ENCODE measurements around the gene EPN1. TPM values are rescaled to one million over a fixed set of nuclear protein-coding genes. Genes with fewer than 3 reads are reported as not detected.

EPN1 gene
- total RNA-seq, 2 donors from 2014 or later = 33.8 to 40.5 TPM

- DNase-seq (no peak), ATAC-seq (replicated peaks in 1 of 2) (no peak)
- H3K27me3 Mint-ChIP-seq (ENCODE audit: low read depth) = no peaks in the 10 kb centered on the region
- no peak overlapping the region for H3K27ac Mint-ChIP-seq
- H3K4me1 Mint-ChIP-seq (ENCODE audit: low read depth) = peaks cover 61% of the 10 kb centered on the region
- H3K9me3 Mint-ChIP-seq = no peaks in the 10 kb centered on the region
- H3K36me3 Mint-ChIP-seq (ENCODE audit: insufficient read depth in 2 of 2) = peaks cover 0 to 11% of the 10 kb centered on the region in 2 donors
- H3K4me3 Mint-ChIP-seq = peak overlapping the region; percentile 78 to 92
These were observed 25.5 kb upstream of the EPN1 start for GRCh38 chr19:55649268-55650125.

GRCh38 chr19:55650126-55650557 lies 24.9 kb upstream of the EPN1 start:
- Mint-ChIP-seq H3K27ac (peak overlapping the region; percentile 78), H3K4me3 (peak overlapping the region; percentile 25 to 92)

GRCh38 chr19:55650602-55651230 lies 24.3 kb upstream of the EPN1 start:
- Mint-ChIP-seq H3K4me3 (peak overlapping the region in 1 of 2 donors; percentile 92), H3K27me3 (ENCODE audit: low read depth) (no peaks in the 10 kb centered on the region), H3K27ac (no peak overlapping the region), H3K9me3 (no peaks in the 10 kb centered on the region), H3K4me1 (ENCODE audit: low read depth) (peaks cover 51% of the 10 kb centered on the region), H3K36me3 (ENCODE audit: insufficient read depth in 2 of 2) (peaks cover 2 to 8% of the 10 kb centered on the region in 2 donors)
- DNase-seq (no peak), ATAC-seq (replicated peaks in 1 of 2) (no peak)

More at GRCh38 chr19:55650126-55650557, 24.9 kb upstream of the EPN1 start:
- Mint-ChIP-seq H3K27me3 (ENCODE audit: low read depth) (no peaks in the 10 kb centered on the region), H3K9me3 (no peaks in the 10 kb centered on the region), H3K4me1 (ENCODE audit: low read depth) (peaks cover 55% of the 10 kb centered on the region), H3K36me3 (ENCODE audit: insufficient read depth in 2 of 2) (peaks cover 0 to 11% of the 10 kb centered on the region in 2 donors)
- ATAC-seq (replicated peaks in 1 of 2) = no peak
- no peak for DNase-seq

- Mint-ChIP-seq H3K4me1 (ENCODE audit: low read depth) (peaks cover 52% of the 10 kb centered on the region), H3K27me3 (ENCODE audit: low read depth) (no peaks in the 10 kb centered on the region), H3K36me3 (ENCODE audit: insufficient read depth in 2 of 2) (peaks cover 6 to 11% of the 10 kb centered on the region in 2 donors), H3K4me3 (peak overlapping the region in 1 of 2 donors; percentile 92), H3K9me3 (no peaks in the 10 kb centered on the region), H3K27ac (no peak overlapping the region)
- no peak for DNase-seq
- ATAC-seq (replicated peaks in 1 of 2) = no peak
These were observed 23.8 kb upstream of the EPN1 start for GRCh38 chr19:55651236-55651635.

GRCh38 chr19:55652311-55653128 lies 22.5 kb upstream of the EPN1 start:
- H3K27ac Mint-ChIP-seq = no peak overlapping the region
- ATAC-seq (replicated peaks in 1 of 2) (no peak), DNase-seq (no peak)
- no peaks in the 10 kb centered on the region for H3K9me3 Mint-ChIP-seq
- peak overlapping the region in 1 of 2 donors; percentile 85 for H3K4me3 Mint-ChIP-seq
- H3K4me1 Mint-ChIP-seq (ENCODE audit: low read depth) = peaks cover 52% of the 10 kb centered on the region
- H3K27me3 Mint-ChIP-seq (ENCODE audit: low read depth) = no peaks in the 10 kb centered on the region
- H3K36me3 Mint-ChIP-seq (ENCODE audit: insufficient read depth in 2 of 2) = peaks cover 6 to 8% of the 10 kb centered on the region in 2 donors

- ATAC-seq (replicated peaks in 1 of 2) = peak; percentile 50
- H3K4me3 Mint-ChIP-seq = peak overlapping the region; percentile 85 to 93
- DNase-seq = peak; percentile 96 to 97
- peaks cover 57% of the 10 kb centered on the region for H3K4me1 Mint-ChIP-seq (ENCODE audit: low read depth)
- peak overlapping the region; percentile 98 for H3K27ac Mint-ChIP-seq
- H3K36me3 Mint-ChIP-seq (ENCODE audit: insufficient read depth in 2 of 2) = peaks cover 6 to 8% of the 10 kb centered on the region in 2 donors
- no peaks in the 10 kb centered on the region for H3K27me3 Mint-ChIP-seq (ENCODE audit: low read depth)
- no peaks in the 10 kb centered on the region for H3K9me3 Mint-ChIP-seq
These were observed 21.2 kb upstream of the EPN1 start for GRCh38 chr19:55653651-55654322.

GRCh38 chr19:55654323-55654867 lies 20.6 kb upstream of the EPN1 start:
- Mint-ChIP-seq H3K4me1 (ENCODE audit: low read depth) (peaks cover 57% of the 10 kb centered on the region), H3K27ac (peak overlapping the region; percentile 98), H3K4me3 (peak overlapping the region; percentile 85 to 93), H3K27me3 (ENCODE audit: low read depth) (no peaks in the 10 kb centered on the region), H3K36me3 (ENCODE audit: insufficient read depth in 2 of 2) (peaks cover 6 to 8% of the 10 kb centered on the region in 2 donors), H3K9me3 (no peaks in the 10 kb centered on the region)
- ATAC-seq (replicated peaks in 1 of 2) = peak; percentile 76
- peak; percentile 98 to 100 for DNase-seq

- Mint-ChIP-seq H3K4me3 (peak within 1 kb of the TSS; percentile 85 to 97), H3K27ac (peak within 1 kb of the TSS; percentile 98), H3K4me1 (ENCODE audit: low read depth) (peaks cover 55% of the 10 kb centered on the region), H3K9me3 (no peaks in the 10 kb centered on the region), H3K36me3 (ENCODE audit: insufficient read depth in 2 of 2) (peaks cover 7 to 8% of the 10 kb centered on the region in 2 donors), H3K27me3 (ENCODE audit: low read depth) (no peaks in the 10 kb centered on the region)
- DNase-seq (peak; percentile 95), ATAC-seq (replicated peaks in 1 of 2) (peak; percentile 59 to 65)
These were observed 20.0 kb upstream of the EPN1 start, which contains the start of gene U2AF2 for GRCh38 chr19:55654868-55655647. TSS of gene U2AF2 (plus strand) at chr19:55655035. CDS start at chr19:55655105, 70 bp downstream.

GRCh38 chr19:55655648-55656040 lies 19.4 kb upstream of the EPN1 start:
- peaks cover 49% of the 10 kb centered on the region for H3K4me1 Mint-ChIP-seq (ENCODE audit: low read depth)
- H3K27ac Mint-ChIP-seq = peak overlapping the region; percentile 98
- H3K27me3 Mint-ChIP-seq (ENCODE audit: low read depth) = no peaks in the 10 kb centered on the region
- no peak for ATAC-seq (replicated peaks in 1 of 2)
- peaks cover 7 to 8% of the 10 kb centered on the region in 2 donors for H3K36me3 Mint-ChIP-seq (ENCODE audit: insufficient read depth in 2 of 2)
- no peak for DNase-seq
- no peaks in the 10 kb centered on the region for H3K9me3 Mint-ChIP-seq
- peak overlapping the region; percentile 85 to 97 for H3K4me3 Mint-ChIP-seq

GRCh38 chr19:55656552-55656951 lies 18.5 kb upstream of the EPN1 start:
- peak overlapping the region; percentile 98 for H3K27ac Mint-ChIP-seq
- H3K4me3 Mint-ChIP-seq = peak overlapping the region; percentile 85 to 97
- H3K9me3 Mint-ChIP-seq = no peaks in the 10 kb centered on the region
- peaks cover 8 to 9% of the 10 kb centered on the region in 2 donors for H3K36me3 Mint-ChIP-seq (ENCODE audit: insufficient read depth in 2 of 2)
- DNase-seq = no peak
- peaks cover 44% of the 10 kb centered on the region for H3K4me1 Mint-ChIP-seq (ENCODE audit: low read depth)
- H3K27me3 Mint-ChIP-seq (ENCODE audit: low read depth) = no peaks in the 10 kb centered on the region
- no peak for ATAC-seq (replicated peaks in 1 of 2)

- H3K36me3 Mint-ChIP-seq (ENCODE audit: insufficient read depth in 2 of 2) = peaks cover 12 to 14% of the 10 kb centered on the region in 2 donors
- H3K9me3 Mint-ChIP-seq = no peaks in the 10 kb centered on the region
- peak overlapping the region; percentile 85 to 97 for H3K4me3 Mint-ChIP-seq
- no peaks in the 10 kb centered on the region for H3K27me3 Mint-ChIP-seq (ENCODE audit: low read depth)
- ATAC-seq (replicated peaks in 1 of 2) (no peak), DNase-seq (no peak)
- peak overlapping the region; percentile 98 for H3K27ac Mint-ChIP-seq
- H3K4me1 Mint-ChIP-seq (ENCODE audit: low read depth) = peaks cover 48% of the 10 kb centered on the region
These were observed 17.9 kb upstream of the EPN1 start for GRCh38 chr19:55656988-55657747.
